Adrenal gland (tissue), 5 donors: ENCODE data around the gene CDKN1A.

ENCODE experiments used
- CTCF ChIP-seq, 6 experiments: fragments of 450-650 bp in 4 of 6; fragments of 200-600 bp in 2 of 6; sonication (generic) in 1 of 6; IDR thresholded peaks; 1 replicate in 5 of 6; 2 replicates in 1 of 6; pipeline versions ENCODE4 v1.5.1 to v1.8.0; 2016 to 2021; ENCODE audit warnings: antibody characterized with exemption in 6 of 6, mild to moderate bottlenecking in 2 of 6, moderate library complexity in 1 of 6
- POLR2A ChIP-seq, 2 donors: fragments of 450-650 bp; IDR thresholded peaks; one replicate each; pipeline ENCODE4 v1.6.1; 2017; ENCODE audit warnings: antibody characterized with exemption in 2 of 2, mild to moderate bottlenecking in 2 of 2, moderate library complexity in 1 of 2
- donor health status: DM: no; HTN: no; CAD: no.

DNA sequence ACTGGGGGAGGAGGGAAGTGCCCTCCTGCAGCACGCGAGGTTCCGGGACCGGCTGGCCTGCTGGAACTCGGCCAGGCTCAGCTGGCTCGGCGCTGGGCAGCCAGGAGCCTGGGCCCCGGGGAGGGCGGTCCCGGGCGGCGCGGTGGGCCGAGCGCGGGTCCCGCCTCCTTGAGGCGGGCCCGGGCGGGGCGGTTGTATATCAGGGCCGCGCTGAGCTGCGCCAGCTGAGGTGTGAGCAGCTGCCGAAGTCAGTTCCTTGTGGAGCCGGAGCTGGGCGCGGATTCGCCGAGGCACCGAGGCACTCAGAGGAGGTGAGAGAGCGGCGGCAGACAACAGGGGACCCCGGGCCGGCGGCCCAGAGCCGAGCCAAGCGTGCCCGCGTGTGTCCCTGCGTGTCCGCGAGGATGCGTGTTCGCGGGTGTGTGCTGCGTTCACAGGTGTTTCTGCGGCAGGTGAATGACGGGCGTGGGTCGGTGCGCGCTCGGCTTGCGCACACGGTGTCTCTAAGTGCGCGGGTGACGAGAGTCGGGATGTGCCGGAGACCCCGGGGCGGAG, at the start of gene CDKN1A:
- peak in 3 of 6 experiments; percentile 20 to 30 (median 22) for TF ChIP-seq CTCF (IDR thresholded peaks at IDR 0.05)
- TF ChIP-seq POLR2A (IDR thresholded peaks at IDR 0.05): peak; percentile 99
